Mesothelial cell of epicardium (in vitro differentiated cells): ENCODE results near the gene ADGRA1. TPM values are rescaled to one million over a fixed set of nuclear protein-coding genes. Genes with fewer than 3 reads are reported as not detected.

Experiments used
- DNase-seq, 2 experiments: peaks; one replicate each; pipeline ENCODE4 v3.0.0; 2021; ENCODE audit warnings: low spot score in 2 of 2; ENCODE audit not compliant: unreplicated experiment in 2 of 2
- H3K27ac Mint-ChIP-seq: 2 replicates; pipeline ENCODE4 v1.8.0; 2021; ENCODE audit warnings: mixed read lengths
- H3K27me3 Mint-ChIP-seq: 2 replicates; pipeline ENCODE4 v1.8.0; 2021; ENCODE audit warnings: low read depth, mixed read lengths
- H3K36me3 Mint-ChIP-seq: 2 replicates; pipeline ENCODE4 v1.8.0; 2021; ENCODE audit warnings: mixed read lengths
- H3K4me1 Mint-ChIP-seq: 2 replicates; pipeline ENCODE4 v1.8.0; 2021; ENCODE audit warnings: mixed read lengths
- H3K4me3 Mint-ChIP-seq: 2 replicates; pipeline ENCODE4 v1.8.0; 2021; ENCODE audit warnings: mild to moderate bottlenecking, moderate library complexity, mixed read lengths
- H3K9me3 Mint-ChIP-seq: 2 replicates; pipeline ENCODE4 v1.8.0; 2021; ENCODE audit warnings: mixed read lengths
- total RNA-seq: library from RNA; stranded (reverse); gene quantifications from 3 replicates; pipeline ENCODE4 v1.2.1, GENCODE V29; 2021
- TF ChIP-seq, protein P1 (sequence below): fragments of 200-600 bp; sonication (generic); IDR thresholded peaks from one replicate; pipeline ENCODE4 v1.5.0; 2021; ENCODE audit warnings: antibody characterized with exemption; ENCODE audit not compliant: unreplicated experiment

Gene ADGRA1
- total RNA-seq, 1 donor from 2014 or later, result not detected

DNA sequence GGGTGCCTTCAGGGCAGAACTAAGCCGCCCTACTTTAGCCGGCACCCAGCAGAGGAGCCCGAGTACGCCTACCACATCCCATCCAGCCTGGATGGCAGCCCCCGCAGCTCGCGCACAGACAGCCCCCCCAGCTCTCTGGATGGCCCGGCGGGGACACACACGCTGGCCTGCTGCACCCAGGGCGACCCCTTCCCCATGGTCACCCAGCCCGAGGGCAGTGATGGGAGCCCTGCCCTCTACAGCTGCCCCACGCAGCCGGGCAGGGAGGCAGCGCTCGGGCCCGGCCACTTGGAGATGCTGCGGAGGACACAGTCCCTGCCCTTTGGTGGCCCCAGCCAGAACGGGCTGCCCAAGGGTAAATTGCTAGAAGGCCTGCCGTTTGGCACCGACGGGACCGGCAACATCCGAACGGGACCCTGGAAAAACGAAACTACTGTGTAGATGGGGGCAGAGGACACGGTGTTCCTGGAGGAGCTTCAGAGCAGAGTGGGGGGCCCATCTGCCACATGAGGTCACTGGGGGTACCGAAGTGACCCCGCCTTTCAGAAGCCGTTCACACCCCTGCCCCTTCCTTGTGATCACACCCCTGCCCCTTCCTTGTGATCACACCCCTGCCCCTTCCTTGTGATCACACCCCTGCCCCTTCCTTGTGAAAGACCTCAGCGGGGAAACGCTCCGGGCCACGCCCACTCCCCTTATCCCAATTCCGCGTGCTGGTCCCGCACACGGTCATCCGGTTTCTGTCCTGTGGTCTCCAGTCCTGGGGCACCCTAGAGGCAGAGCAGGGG lies 41.5 kb downstream of the ADGRA1 start:
- no peaks in the 10 kb centered on the region for H3K36me3 Mint-ChIP-seq
- TF ChIP-seq, protein P1, sequence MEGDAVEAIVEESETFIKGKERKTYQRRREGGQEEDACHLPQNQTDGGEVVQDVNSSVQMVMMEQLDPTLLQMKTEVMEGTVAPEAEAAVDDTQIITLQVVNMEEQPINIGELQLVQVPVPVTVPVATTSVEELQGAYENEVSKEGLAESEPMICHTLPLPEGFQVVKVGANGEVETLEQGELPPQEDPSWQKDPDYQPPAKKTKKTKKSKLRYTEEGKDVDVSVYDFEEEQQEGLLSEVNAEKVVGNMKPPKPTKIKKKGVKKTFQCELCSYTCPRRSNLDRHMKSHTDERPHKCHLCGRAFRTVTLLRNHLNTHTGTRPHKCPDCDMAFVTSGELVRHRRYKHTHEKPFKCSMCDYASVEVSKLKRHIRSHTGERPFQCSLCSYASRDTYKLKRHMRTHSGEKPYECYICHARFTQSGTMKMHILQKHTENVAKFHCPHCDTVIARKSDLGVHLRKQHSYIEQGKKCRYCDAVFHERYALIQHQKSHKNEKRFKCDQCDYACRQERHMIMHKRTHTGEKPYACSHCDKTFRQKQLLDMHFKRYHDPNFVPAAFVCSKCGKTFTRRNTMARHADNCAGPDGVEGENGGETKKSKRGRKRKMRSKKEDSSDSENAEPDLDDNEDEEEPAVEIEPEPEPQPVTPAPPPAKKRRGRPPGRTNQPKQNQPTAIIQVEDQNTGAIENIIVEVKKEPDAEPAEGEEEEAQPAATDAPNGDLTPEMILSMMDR, result no peak
- H3K4me1 Mint-ChIP-seq, result peaks cover 1% of the 10 kb centered on the region
- DNase-seq, result no peak
- no peak overlapping the region for H3K4me3 Mint-ChIP-seq
- no peaks in the 10 kb centered on the region for H3K9me3 Mint-ChIP-seq
- peaks cover 24% of the 10 kb centered on the region for H3K27me3 Mint-ChIP-seq
- no peak overlapping the region for H3K27ac Mint-ChIP-seq

DNA sequence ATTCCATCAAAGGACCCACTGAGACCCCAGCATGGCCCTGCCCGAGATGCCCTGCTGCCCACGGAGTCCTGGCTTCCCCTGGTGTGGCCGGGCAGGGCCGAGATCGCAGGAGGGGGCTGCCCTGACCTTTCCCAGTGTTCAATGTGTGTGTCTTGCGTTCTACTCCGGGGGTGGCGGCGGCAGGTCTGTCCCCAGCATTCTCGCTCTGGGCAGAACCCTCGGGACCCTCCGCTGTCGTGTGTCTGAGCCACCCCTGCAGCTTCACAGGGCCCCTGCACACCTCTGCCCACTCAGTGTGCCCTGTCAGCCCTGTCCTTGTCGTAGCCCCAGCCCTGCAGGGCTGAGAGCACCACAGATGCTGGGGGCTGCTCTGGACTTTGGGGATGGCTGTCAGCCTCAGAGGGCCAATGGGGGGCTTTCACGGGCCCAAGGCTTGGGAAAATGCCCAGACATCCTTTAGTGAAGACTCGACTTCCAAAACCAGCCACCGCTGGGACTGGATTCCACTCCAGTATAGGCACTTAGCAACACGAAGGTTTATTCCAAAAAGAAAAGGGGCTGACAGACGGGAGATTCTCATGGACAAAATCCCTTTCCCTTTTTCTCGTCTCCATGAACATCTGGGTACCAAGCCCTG lies 42.3 kb downstream of the ADGRA1 start:
- Mint-ChIP-seq H3K9me3 (no peaks in the 10 kb centered on the region), H3K27ac (no peak overlapping the region), H3K27me3 (peaks cover 20% of the 10 kb centered on the region), H3K36me3 (no peaks in the 10 kb centered on the region), H3K4me1 (no peaks in the 10 kb centered on the region), H3K4me3 (no peak overlapping the region)
- TF ChIP-seq, protein P1, result no peak
- DNase-seq, result no peak

DNA sequence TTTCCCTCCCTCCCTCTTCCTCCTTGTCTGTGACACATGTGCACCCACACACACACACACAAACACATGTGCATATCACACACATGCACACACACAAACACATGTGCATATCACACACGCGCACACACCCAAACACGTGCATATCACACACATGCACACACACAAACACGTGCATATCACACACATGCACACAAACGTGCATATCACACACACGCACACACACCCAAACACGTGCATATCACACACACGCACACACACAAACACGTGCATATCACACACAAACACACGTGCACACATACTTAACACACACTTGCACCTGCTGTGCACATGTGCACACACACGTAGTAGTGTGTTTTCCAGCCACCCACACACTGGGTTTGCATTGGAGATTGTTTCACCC lies 42.9 kb downstream of the ADGRA1 start:
- no peaks in the 10 kb centered on the region for H3K9me3 Mint-ChIP-seq
- H3K27me3 Mint-ChIP-seq, result peaks cover 15% of the 10 kb centered on the region
- no peaks in the 10 kb centered on the region for H3K4me1 Mint-ChIP-seq
- H3K36me3 Mint-ChIP-seq, result no peaks in the 10 kb centered on the region
- H3K4me3 Mint-ChIP-seq, result no peak overlapping the region
- DNase-seq, result no peak
- TF ChIP-seq, protein P1, result no peak
- H3K27ac Mint-ChIP-seq, result no peak overlapping the region

DNA sequence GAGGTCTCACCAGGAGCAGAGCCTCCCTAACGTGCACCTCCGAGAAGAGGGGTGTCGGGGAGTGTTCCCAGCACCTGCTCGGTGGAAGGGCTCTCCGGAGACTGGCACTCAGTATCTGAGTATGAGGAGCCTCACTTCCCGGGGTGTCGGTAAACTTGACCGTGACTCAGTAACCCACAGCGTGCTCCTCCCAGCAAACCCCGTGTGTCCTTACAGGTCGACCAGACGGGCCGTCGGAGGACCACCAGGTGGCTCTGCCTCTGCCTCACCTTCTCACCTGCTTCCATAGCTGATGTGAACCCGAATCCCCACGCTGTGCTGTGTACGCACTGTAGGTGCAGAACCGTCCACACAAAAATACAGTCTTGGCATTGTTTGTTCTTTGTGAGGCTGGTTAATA lies 43.3 kb downstream of the ADGRA1 start:
- Mint-ChIP-seq H3K36me3 (no peaks in the 10 kb centered on the region), H3K4me3 (no peak overlapping the region), H3K27me3 (peaks cover 10% of the 10 kb centered on the region), H3K4me1 (no peaks in the 10 kb centered on the region), H3K9me3 (no peaks in the 10 kb centered on the region), H3K27ac (no peak overlapping the region)
- DNase-seq, result peak in 1 of 2 experiments; percentile 24
- TF ChIP-seq, protein P1, result no peak

DNA sequence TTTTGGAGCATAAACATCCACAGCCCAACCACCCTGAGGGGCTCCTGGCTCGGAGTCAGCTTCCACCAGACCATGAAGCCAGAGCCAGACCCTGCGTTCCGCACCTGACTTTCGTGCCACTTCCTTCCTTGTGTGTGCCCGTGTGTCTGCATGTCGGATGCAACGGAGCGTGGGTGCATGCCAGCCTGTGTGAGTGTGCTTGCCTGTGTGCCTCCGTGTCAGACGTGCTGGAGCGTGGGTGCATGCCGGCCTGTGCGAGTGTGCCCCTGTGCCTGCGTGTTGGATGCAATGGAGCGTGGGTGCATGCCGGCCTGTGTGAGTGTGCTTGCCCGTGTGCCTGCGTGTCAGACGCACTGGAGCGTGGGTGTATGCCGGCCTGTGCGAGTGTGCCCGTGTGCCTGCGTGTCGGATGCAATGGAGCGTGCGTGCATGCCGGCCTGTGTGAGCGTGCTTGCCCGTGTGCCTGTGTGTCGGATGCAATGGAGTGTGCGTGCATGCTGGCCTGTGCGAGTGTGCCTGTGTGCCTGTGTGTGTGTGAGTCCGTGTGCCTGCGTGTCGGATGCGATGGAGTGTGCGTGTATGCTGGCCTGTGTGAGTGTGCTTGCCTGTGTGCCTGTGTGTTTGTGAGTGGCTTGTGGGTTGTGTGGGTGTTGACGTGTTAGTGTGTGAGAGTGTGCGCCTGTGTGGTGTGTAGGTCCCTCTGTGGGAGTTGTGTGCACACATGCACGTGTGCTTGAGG lies 44.2 kb downstream of the ADGRA1 start:
- no peak overlapping the region for H3K4me3 Mint-ChIP-seq
- no peak overlapping the region for H3K27ac Mint-ChIP-seq
- TF ChIP-seq, protein P1, result no peak
- no peak for DNase-seq
- H3K27me3 Mint-ChIP-seq, result peaks cover 7% of the 10 kb centered on the region
- no peaks in the 10 kb centered on the region for H3K9me3 Mint-ChIP-seq
- no peaks in the 10 kb centered on the region for H3K4me1 Mint-ChIP-seq
- no peaks in the 10 kb centered on the region for H3K36me3 Mint-ChIP-seq
